Left lung (tissue), 10 donors: Measurements from ENCODE around the gene C2orf68. TPM values are rescaled to one million over a fixed set of nuclear protein-coding genes. Genes with fewer than 3 reads are reported as not detected.
"Not testable (repeated sequence)": the region's sequence is repeated elsewhere in the genome, so short reads cannot be mapped to it uniquely, and the experiment has no call there.

Source experiments
- ATAC-seq: fragments of 200-7000 bp; cut with Tn5 transposase; one replicate; pipeline ENCODE4 v1.9.1; 2020; ENCODE audit warnings: moderate library complexity
- DNase-seq, 4 donors: peaks; one replicate each; pipeline ENCODE4 v3.0.0-alpha.2; 2013 to 2020
- H3K27ac ChIP-seq, 2 donors: fragments of 200-600 bp; sonication (generic) in 1 of 2; one replicate each; pipeline versions ENCODE4 v1.5.0 to v1.8.0; 2020 to 2021
- H3K27me3 ChIP-seq, 2 donors: fragments of 200-600 bp; sonication (generic) in 1 of 2; one replicate each; pipeline versions ENCODE4 v1.5.0 to v1.8.0; 2020 to 2021
- H3K36me3 ChIP-seq, 2 donors: fragments of 200-600 bp; sonication (generic) in 1 of 2; one replicate each; pipeline versions ENCODE4 v1.5.0 to v1.8.0; 2020 to 2021
- H3K4me1 ChIP-seq, 2 donors: fragments of 200-600 bp; one replicate each; pipeline ENCODE4 v1.8.0; 2021
- H3K4me3 ChIP-seq, 2 donors: fragments of 200-600 bp; sonication (generic) in 1 of 2; one replicate each; pipeline versions ENCODE4 v1.5.0 to v1.8.0; 2020 to 2021; ENCODE audit warnings: mild to moderate bottlenecking in 1 of 2
- H3K9me3 ChIP-seq, 2 donors: fragments of 200-600 bp; sonication (generic) in 1 of 2; one replicate each; pipeline versions ENCODE4 v1.5.0 to v1.8.0; 2020 to 2021
- intact Hi-C, 2 donors: fragments of 100-400 bp; cut with DNase I; formaldehyde crosslinking; loops; one replicate each; pipeline versions ENCODE4 v1.11.2 to v1.14.2; 2022
- polyA plus RNA-seq, 6 donors: library from polyadenylated mRNA; unstranded; fragments of 120-200 nt; gene quantifications; one replicate each; pipeline ENCODE4 v1.2.1, GENCODE V29; 2013; ENCODE audit not compliant: insufficient read length in 6 of 6
- total RNA-seq, 2 donors: library from RNA; stranded (reverse); fragmentation: NEBNext Ultra II Directional; extraction: Animal tissue kit (Norgen Biotek cat#: 25700); gene quantifications; one replicate each; pipeline ENCODE4 v1.2.1, GENCODE V29; 2021
- TF ChIP-seq, protein P1 (sequence below), 2 donors: fragments of 200-600 bp; sonication (generic) in 1 of 2; IDR thresholded peaks; one replicate each; pipeline versions ENCODE4 v1.5.0 to v1.8.0; 2021; ENCODE audit warnings: antibody characterized with exemption in 2 of 2
- donor health status: DM: no; HTN: yes; CAD: no.
- donor health status: DM: no; HTN: no; CAD: no.

Gene C2orf68
- total and polyA plus RNA-seq, 8 donors, result 37.0 to 79.0 (median 72.5) TPM

DNA sequence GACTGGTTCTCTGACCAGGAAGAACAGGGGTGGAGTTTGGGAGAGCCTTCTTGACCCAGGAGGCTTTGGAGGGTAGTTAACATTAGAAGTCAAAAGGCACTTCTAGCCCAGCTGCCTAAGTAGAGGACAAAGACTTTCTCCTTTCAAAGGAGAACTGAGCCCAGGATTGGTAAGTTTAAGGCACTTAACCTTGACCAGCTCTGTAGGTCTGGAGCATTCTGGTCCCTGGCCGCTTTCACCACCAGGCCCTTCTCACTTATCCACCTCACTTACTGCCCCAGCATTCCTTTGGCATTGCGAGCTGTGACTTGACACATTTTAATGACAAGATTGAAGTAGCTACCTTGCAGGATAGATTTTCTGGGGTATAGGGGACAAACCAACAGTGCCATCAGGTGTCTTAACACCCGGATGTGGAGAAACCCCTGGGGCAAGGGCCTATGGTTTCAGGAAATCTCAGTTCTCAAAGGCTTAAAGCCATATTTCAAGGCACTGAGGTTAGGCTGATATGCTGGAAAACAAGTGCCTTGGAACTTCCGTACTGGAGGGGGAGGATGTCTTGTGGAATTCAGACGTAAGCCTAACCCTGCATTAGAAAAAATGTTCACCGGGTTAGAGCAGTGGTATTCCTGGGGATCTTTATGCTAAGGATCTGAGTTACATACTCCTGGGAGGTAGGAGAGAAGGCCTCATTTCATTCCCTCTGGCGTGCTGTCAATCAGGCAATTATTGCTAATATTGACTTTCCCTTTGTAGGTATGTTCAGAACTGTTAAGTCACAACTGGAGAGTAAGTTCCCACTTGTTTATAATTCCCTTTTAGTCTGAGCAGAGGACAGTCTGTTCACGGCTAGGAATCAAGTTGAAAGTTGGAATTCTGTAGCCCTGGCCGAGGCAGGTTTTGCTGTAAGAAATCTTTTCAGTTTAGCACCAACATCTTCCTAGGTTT is 4.3 kb downstream of the C2orf68 start:
- ATAC-seq, result peak; percentile 35
- intact Hi-C loops, result no loop called here
- Histone ChIP-seq H3K27me3 (no peaks in the 10 kb centered on the region), H3K4me1 (peaks cover 35 to 82% of the 10 kb centered on the region in 2 donors), H3K4me3 (no peak overlapping the region), H3K36me3 (peaks cover 0 to 25% of the 10 kb centered on the region in 2 donors), H3K9me3 (no peaks in the 10 kb centered on the region), H3K27ac (peak overlapping the region; percentile 50 to 73)
- TF ChIP-seq, protein P1, sequence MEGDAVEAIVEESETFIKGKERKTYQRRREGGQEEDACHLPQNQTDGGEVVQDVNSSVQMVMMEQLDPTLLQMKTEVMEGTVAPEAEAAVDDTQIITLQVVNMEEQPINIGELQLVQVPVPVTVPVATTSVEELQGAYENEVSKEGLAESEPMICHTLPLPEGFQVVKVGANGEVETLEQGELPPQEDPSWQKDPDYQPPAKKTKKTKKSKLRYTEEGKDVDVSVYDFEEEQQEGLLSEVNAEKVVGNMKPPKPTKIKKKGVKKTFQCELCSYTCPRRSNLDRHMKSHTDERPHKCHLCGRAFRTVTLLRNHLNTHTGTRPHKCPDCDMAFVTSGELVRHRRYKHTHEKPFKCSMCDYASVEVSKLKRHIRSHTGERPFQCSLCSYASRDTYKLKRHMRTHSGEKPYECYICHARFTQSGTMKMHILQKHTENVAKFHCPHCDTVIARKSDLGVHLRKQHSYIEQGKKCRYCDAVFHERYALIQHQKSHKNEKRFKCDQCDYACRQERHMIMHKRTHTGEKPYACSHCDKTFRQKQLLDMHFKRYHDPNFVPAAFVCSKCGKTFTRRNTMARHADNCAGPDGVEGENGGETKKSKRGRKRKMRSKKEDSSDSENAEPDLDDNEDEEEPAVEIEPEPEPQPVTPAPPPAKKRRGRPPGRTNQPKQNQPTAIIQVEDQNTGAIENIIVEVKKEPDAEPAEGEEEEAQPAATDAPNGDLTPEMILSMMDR (IDR thresholded peaks at IDR 0.05), result no peak
- no peak for DNase-seq

DNA sequence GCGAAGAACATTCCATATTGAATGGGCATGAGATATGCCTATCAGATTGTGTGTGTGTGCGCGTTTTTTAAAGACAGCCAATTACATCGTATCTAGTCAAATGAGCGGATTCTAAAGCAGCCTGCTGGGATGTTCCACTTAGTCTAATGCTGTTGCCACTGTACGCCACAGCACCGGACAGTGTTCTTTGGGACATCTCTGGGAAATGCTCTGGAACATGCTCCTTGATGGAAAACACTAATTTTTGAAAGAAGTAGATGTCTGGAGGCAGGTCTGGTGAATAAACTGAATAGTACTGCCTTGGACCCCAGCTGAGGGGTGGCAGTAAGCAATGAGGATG is 5.8 kb downstream of the C2orf68 start:
- DNase-seq, result no peak
- no peak overlapping the region for H3K4me3 ChIP-seq
- intact Hi-C loops, result no loop called here
- no peaks in the 10 kb centered on the region for H3K27me3 ChIP-seq
- H3K36me3 ChIP-seq, result peaks cover 0 to 25% of the 10 kb centered on the region in 2 donors
- TF ChIP-seq, protein P1 (IDR thresholded peaks at IDR 0.05), result no peak
- no peak for ATAC-seq
- peak overlapping the region; percentile 73 to 83 for H3K27ac ChIP-seq
- peaks cover 39 to 85% of the 10 kb centered on the region in 2 donors for H3K4me1 ChIP-seq
- H3K9me3 ChIP-seq, result no peaks in the 10 kb centered on the region

GRCh38 chr2:85605406-85606115 is 6.3 kb downstream of the C2orf68 start:
- ATAC-seq, result peak; percentile 2
- no peaks in the 10 kb centered on the region for H3K9me3 ChIP-seq
- TF ChIP-seq, protein P1 (IDR thresholded peaks at IDR 0.05), result no peak
- intact Hi-C loops, result no loop called here
- H3K4me3 ChIP-seq, result no peak overlapping the region
- H3K27ac ChIP-seq, result peak overlapping the region; percentile 73 to 83
- H3K27me3 ChIP-seq, result no peaks in the 10 kb centered on the region
- peaks cover 38 to 87% of the 10 kb centered on the region in 2 donors for H3K4me1 ChIP-seq
- peak in 2 of 4 donors; percentile 86 to 91 for DNase-seq
- H3K36me3 ChIP-seq, result peaks cover 0 to 25% of the 10 kb centered on the region in 2 donors

GRCh38 chr2:85604568-85605339 is 7.1 kb downstream of the C2orf68 start:
- intact Hi-C loops, result no loop called here
- Histone ChIP-seq H3K27ac (peak overlapping the region; percentile 73 to 83), H3K4me3 (peak overlapping the region in 1 of 2 donors; percentile 78), H3K9me3 (no peaks in the 10 kb centered on the region), H3K36me3 (peaks cover 0 to 27% of the 10 kb centered on the region in 2 donors), H3K4me1 (peaks cover 44 to 85% of the 10 kb centered on the region in 2 donors), H3K27me3 (no peaks in the 10 kb centered on the region)
- no peak for DNase-seq
- TF ChIP-seq, protein P1 (IDR thresholded peaks at IDR 0.05), result no peak
- no peak for ATAC-seq

DNA sequence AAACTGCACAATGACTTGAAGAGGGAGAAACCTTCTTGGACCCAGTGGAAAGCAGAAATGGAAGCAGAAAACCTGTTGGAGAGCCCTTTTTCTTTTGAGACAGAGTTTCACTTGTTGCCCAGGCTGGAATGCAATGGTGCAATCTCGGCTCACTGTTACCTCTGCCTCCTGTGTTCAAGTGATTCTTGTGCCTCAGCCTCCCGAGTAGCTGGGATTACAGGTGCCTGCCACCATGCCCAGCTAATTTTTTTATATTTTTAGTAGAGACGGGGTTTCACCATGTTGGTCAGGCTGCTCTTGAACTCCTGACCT is 7.8 kb downstream of the C2orf68 start:
- peaks cover 44 to 82% of the 10 kb centered on the region in 2 donors for H3K4me1 ChIP-seq
- H3K27ac ChIP-seq, result peak overlapping the region; percentile 73 to 83

More for the DNA sequence above, 7.8 kb downstream of the C2orf68 start:
- intact Hi-C loops, ATAC-seq, DNase-seq, H3K9me3 ChIP-seq, H3K27me3 ChIP-seq: not testable (repeated sequence)
- peak overlapping the region in 1 of 2 donors; percentile 78 for H3K4me3 ChIP-seq
- H3K36me3 ChIP-seq, result peaks cover 0 to 27% of the 10 kb centered on the region in 2 donors
